HCT116 (cell line): ENCODE data around the gene TRIM50. TPM values are rescaled to one million over a fixed set of nuclear protein-coding genes. Genes with fewer than 3 reads are reported as not detected.

Source experiments
- ATAC-seq: fragments of 200-7000 bp; cut with Tn5 transposase; 2 replicates; pipeline ENCODE4 v1.9.1; 2020; ENCODE audit warnings: mild to moderate bottlenecking, moderate library complexity
- BruUV-seq: library from RNA; stranded (reverse); fragments of 400-500 nt; replicated peaks from 2 replicates; lab custom pipeline; 2021; lab: Mats Ljungman, UMichigan
- CTCF ChIA-PET: fragments of 300-600 bp; sonication (Branson Sonifier 250); formaldehyde crosslinking; loops from one replicate; lab custom pipeline; 2021; ENCODE audit warnings: antibody characterized with exemption; lab: Charles Lee
- POLR2A ChIA-PET: fragments of 300-600, 350-600 bp; sonication (Branson Sonifier 250); formaldehyde crosslinking; loops from one replicate; lab custom pipeline; 2021; ENCODE audit warnings: antibody characterized with exemption; lab: Charles Lee
- RAD21 ChIA-PET, 2 experiments: fragments of 300-600 bp; sonication (Branson Sonifier 250); formaldehyde crosslinking; loops; one replicate each; lab custom pipeline; 2023; ENCODE audit warnings: low total read pairs in 2 of 2; ENCODE audit not compliant: uncharacterized antibody in 2 of 2, unreplicated experiment in 2 of 2, low non-redundant PET in 1 of 2; lab: Charles Lee
- DNase-seq: peaks from one replicate; pipeline ENCODE4 v3.0.0-alpha.2; 2010; ENCODE audit warnings: low read depth, low spot score
- H2AFZ ChIP-seq: fragments of 200-600 bp; shearing (Covaris generic), sonication (generic); 2 replicates; pipeline ENCODE4 v1.6.1; 2017; ENCODE audit warnings: low read depth, mixed run types, mixed read lengths, antibody characterized with exemption, low read length; ENCODE audit not compliant: poor library complexity, severe bottlenecking
- H3K27ac ChIP-seq: 2 replicates; pipeline ENCODE4 v1.5.1; 2012; ENCODE audit warnings: low read depth, low read length
- H3K27me3 ChIP-seq: fragments of 200-600 bp; sonication (generic); 2 replicates; pipeline ENCODE4 v1.6.1; 2016; ENCODE audit warnings: mixed run types, low read length, mixed read lengths; ENCODE audit not compliant: insufficient read depth
- H3K36me3 ChIP-seq, 2 experiments: fragments of 200-500 bp in 1 of 2; fragments of 200-600 bp in 1 of 2; sonication (Bioruptor generic) in 1 of 2; sonication (generic) in 1 of 2; 2 replicates each; pipeline versions ENCODE4 v1.5.1 to v1.6.1; 2014 to 2016; ENCODE audit warnings: low read length in 2 of 2, inconsistent platforms in 1 of 2, mixed read lengths in 1 of 2, mixed run types in 1 of 2; ENCODE audit not compliant: insufficient read depth in 2 of 2, control insufficient read depth in 1 of 2
- H3K4me1 ChIP-seq, 2 experiments: fragments of 200-600 bp in 1 of 2; sonication (generic) in 1 of 2; 2 replicates each; pipeline versions ENCODE4 v1.5.1 to v1.6.1; 2012 to 2017; ENCODE audit warnings: low read length in 2 of 2, inconsistent platforms in 1 of 2, mild to moderate bottlenecking in 1 of 2, mixed read lengths in 1 of 2, mixed run types in 1 of 2, moderate library complexity in 1 of 2; ENCODE audit not compliant: insufficient read depth in 2 of 2, control insufficient read depth in 1 of 2
- H3K4me2 ChIP-seq: fragments of 200-600 bp; sonication (generic); 2 replicates; pipeline ENCODE4 v1.6.1; 2017; ENCODE audit warnings: mixed run types, low read length, mixed read lengths
- H3K4me3 ChIP-seq, 2 experiments: fragments of 200-600 bp in 1 of 2; sonication (generic) in 1 of 2; replicated peaks in 1 of 2; 2 replicates each; pipeline ENCODE4 v1.5.1; 2011 to 2016; ENCODE audit warnings: low read length in 2 of 2, control low read depth in 1 of 2, low read depth in 1 of 2, mild to moderate bottlenecking in 1 of 2, mixed read lengths in 1 of 2, mixed run types in 1 of 2
- H3K79me2 ChIP-seq: fragments of 200-600 bp; sonication (generic); 2 replicates; pipeline ENCODE4 v1.6.1; 2017; ENCODE audit warnings: mild to moderate bottlenecking, mixed run types, low read length, moderate library complexity, mixed read lengths; ENCODE audit not compliant: insufficient read depth
- H3K9ac ChIP-seq: fragments of 200-600 bp; sonication (generic); 2 replicates; pipeline ENCODE4 v1.6.1; 2016; ENCODE audit warnings: low read length, mixed read lengths
- H3K9me2 ChIP-seq: fragments of 200-600 bp; sonication (generic), shearing (Covaris generic); 2 replicates; pipeline ENCODE4 v1.6.1; 2017; ENCODE audit warnings: mixed run types, mild to moderate bottlenecking, moderate library complexity; ENCODE audit not compliant: insufficient read depth
- H3K9me3 ChIP-seq, 2 experiments: fragments of 200-500 bp in 1 of 2; fragments of 200-600 bp in 1 of 2; sonication (Bioruptor generic) in 1 of 2; sonication (generic) in 1 of 2; 2 replicates each; pipeline ENCODE4 v1.6.1; 2014 to 2017; ENCODE audit warnings: low read length in 2 of 2, mixed read lengths in 2 of 2, inconsistent platforms in 1 of 2, low read depth in 1 of 2, mild to moderate bottlenecking in 1 of 2, mixed run types in 1 of 2, moderate library complexity in 1 of 2; ENCODE audit not compliant: control insufficient read depth in 1 of 2, insufficient read depth in 1 of 2
- H4K20me1 ChIP-seq: fragments of 200-600 bp; sonication (generic), shearing (Covaris generic); 2 replicates; pipeline ENCODE4 v1.6.1; 2017; ENCODE audit warnings: mixed run types, mild to moderate bottlenecking, moderate library complexity; ENCODE audit not compliant: insufficient read depth
- CEBPB ChIP-seq: IDR thresholded peaks from 2 replicates; pipeline ENCODE4 v1.6.1; 2012; ENCODE audit warnings: low read depth
- CTCF ChIP-seq, 3 experiments: fragments of 200-600 bp in 1 of 3; sonication (generic) in 1 of 3; IDR thresholded peaks in 2 of 3; conservative IDR thresholded peaks in 1 of 3; 2 replicates each; pipeline ENCODE4 v1.5.1; 2012 to 2017; ENCODE audit warnings: low read depth in 2 of 3, low read length in 2 of 3, antibody characterized with exemption in 1 of 3, borderline replicate concordance in 1 of 3, control low read depth in 1 of 3, mild to moderate bottlenecking in 1 of 3, mixed read lengths in 1 of 3, mixed run types in 1 of 3, moderate library complexity in 1 of 3; ENCODE audit not compliant: insufficient read depth in 1 of 3
- EGR1 ChIP-seq: IDR thresholded peaks from 2 replicates; pipeline ENCODE4 v1.6.1; 2012; ENCODE audit warnings: low read depth
- EZH2 ChIP-seq: fragments of 200-600 bp; sonication (generic); IDR thresholded peaks from 2 replicates; pipeline ENCODE4 v1.6.1; 2017; ENCODE audit warnings: antibody characterized with exemption, mixed run types
- EZH2phosphoT487 ChIP-seq: fragments of 200-600 bp; IDR thresholded peaks from 2 replicates; pipeline ENCODE4 v1.6.1; 2018; ENCODE audit warnings: antibody characterized with exemption, borderline replicate concordance
- FOSL1 ChIP-seq: IDR thresholded peaks from 2 replicates; pipeline ENCODE4 v1.6.1; 2012; ENCODE audit warnings: low read depth
- JUND ChIP-seq: IDR thresholded peaks from 2 replicates; pipeline ENCODE4 v1.6.1; 2012
- POLR2A ChIP-seq: IDR thresholded peaks from 2 replicates; pipeline ENCODE4 v1.7.0; 2011; ENCODE audit warnings: borderline replicate concordance; ENCODE audit not compliant: insufficient read depth, insufficient read length; ENCODE audit errors: extremely low read depth
- POLR2AphosphoS5 ChIP-seq: IDR thresholded peaks from 2 replicates; pipeline ENCODE4 v1.6.1; 2011; ENCODE audit warnings: mild to moderate bottlenecking, low read depth, low read length, moderate library complexity
- RAD21 ChIP-seq: IDR thresholded peaks from 2 replicates; pipeline ENCODE4 v1.6.1; 2012; ENCODE audit warnings: low read depth, mild to moderate bottlenecking
- REST ChIP-seq: IDR thresholded peaks from 2 replicates; pipeline ENCODE4 v1.6.1; 2012; ENCODE audit warnings: low read depth
- SP1 ChIP-seq: IDR thresholded peaks from 2 replicates; pipeline ENCODE4 v1.6.1; 2012; ENCODE audit warnings: low read depth
- SRF ChIP-seq: IDR thresholded peaks from 2 replicates; pipeline ENCODE4 v1.6.1; 2012; ENCODE audit warnings: low read depth
- YY1 ChIP-seq: IDR thresholded peaks from 2 replicates; pipeline ENCODE4 v1.6.1; 2011; ENCODE audit warnings: low read length, low read depth, moderate library complexity, mild to moderate bottlenecking; ENCODE audit not compliant: insufficient replicate concordance; ENCODE audit errors: extremely low read depth
- ZFX ChIP-seq: fragments of 450-650 bp; IDR thresholded peaks from 2 replicates; pipeline ENCODE4 v1.6.1; 2017
- ZNF274 ChIP-seq: fragments of 200-500 bp; sonication (Bioruptor generic); IDR thresholded peaks from 2 replicates; pipeline ENCODE4 v1.6.1; 2014; ENCODE audit warnings: mild to moderate bottlenecking, low read depth, low read length, inconsistent platforms
- intact Hi-C: fragments of 100-400 bp; cut with micrococcal nuclease; formaldehyde crosslinking; loops from 2 replicates; pipeline ENCODE4 v1.10.0; 2022
- total RNA-seq: library from RNA; stranded (reverse); gene quantifications from one replicate; pipeline ENCODE4 v1.2.1, GENCODE V29; 2021; ENCODE audit not compliant: unreplicated experiment
- TF ChIP-seq, protein P1 (sequence below): IDR thresholded peaks from 2 replicates; pipeline ENCODE4 v1.6.1; 2012
- TF ChIP-seq, protein P2 (sequence below): IDR thresholded peaks from 2 replicates; pipeline ENCODE4 v1.6.1; 2011; ENCODE audit warnings: mild to moderate bottlenecking, low read length, moderate library complexity; ENCODE audit not compliant: insufficient replicate concordance; ENCODE audit errors: extremely low read depth
- TF ChIP-seq, protein P3 (sequence below): IDR thresholded peaks from 2 replicates; pipeline ENCODE4 v1.6.1; 2012

TRIM50 gene
- total RNA-seq, 1 experiment from 2014 or later, result not detected

GRCh38 chr7:73345951-73346350 lies 18.1 kb upstream of the TRIM50 start (continued):
- TF ChIP-seq POLR2AphosphoS5 (no peak), YY1 (no peak)
- TF ChIP-seq, all 23 proteins: peak for 0

DNA sequence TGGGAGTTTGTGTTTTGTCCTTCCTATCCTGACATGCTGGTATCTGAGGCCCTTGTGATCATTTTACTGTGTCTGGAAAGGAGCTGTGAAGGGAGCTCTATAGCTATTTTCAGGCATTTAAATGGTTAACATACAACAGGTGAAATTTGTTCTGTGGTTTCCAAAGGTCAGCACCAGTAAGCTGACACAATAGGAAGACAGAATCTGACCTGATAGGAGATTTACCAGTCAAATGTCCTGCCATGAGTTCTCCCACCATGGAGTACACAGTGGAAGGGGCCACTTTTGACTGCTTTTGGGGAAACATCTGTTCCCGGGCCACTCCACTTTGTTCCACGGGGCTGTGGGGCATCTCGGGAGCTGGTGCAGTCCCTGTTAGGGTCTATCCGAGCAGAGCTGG lies 17.7 kb upstream of the TRIM50 start:
- TF ChIP-seq REST, result no peak
- no peak for TF ChIP-seq EZH2
- TF ChIP-seq CTCF (IDR thresholded peaks at IDR 0.05 in 2 of 3, conservative IDR thresholded peaks at IDR 0.05 in 1 of 3; ENCODE audit: borderline replicate concordance in 1 of 3, insufficient read depth in 1 of 3, low read depth in 2 of 3, low read length in 2 of 3), result no peak
- TF ChIP-seq EGR1, result no peak
- TF ChIP-seq, protein P1, sequence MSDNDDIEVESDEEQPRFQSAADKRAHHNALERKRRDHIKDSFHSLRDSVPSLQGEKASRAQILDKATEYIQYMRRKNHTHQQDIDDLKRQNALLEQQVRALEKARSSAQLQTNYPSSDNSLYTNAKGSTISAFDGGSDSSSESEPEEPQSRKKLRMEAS, result no peak
- no peak for TF ChIP-seq POLR2A
- TF ChIP-seq ZNF274, result no peak
- TF ChIP-seq, protein P2, sequence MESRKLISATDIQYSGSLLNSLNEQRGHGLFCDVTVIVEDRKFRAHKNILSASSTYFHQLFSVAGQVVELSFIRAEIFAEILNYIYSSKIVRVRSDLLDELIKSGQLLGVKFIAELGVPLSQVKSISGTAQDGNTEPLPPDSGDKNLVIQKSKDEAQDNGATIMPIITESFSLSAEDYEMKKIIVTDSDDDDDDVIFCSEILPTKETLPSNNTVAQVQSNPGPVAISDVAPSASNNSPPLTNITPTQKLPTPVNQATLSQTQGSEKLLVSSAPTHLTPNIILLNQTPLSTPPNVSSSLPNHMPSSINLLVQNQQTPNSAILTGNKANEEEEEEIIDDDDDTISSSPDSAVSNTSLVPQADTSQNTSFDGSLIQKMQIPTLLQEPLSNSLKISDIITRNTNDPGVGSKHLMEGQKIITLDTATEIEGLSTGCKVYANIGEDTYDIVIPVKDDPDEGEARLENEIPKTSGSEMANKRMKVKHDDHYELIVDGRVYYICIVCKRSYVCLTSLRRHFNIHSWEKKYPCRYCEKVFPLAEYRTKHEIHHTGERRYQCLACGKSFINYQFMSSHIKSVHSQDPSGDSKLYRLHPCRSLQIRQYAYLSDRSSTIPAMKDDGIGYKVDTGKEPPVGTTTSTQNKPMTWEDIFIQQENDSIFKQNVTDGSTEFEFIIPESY, result no peak
- no peak for TF ChIP-seq ZFX
- TF ChIP-seq EZH2phosphoT487, result no peak
- TF ChIP-seq CEBPB, result no peak
- no peak for TF ChIP-seq SP1
- TF ChIP-seq POLR2AphosphoS5, result no peak
- TF ChIP-seq FOSL1, result no peak
- TF ChIP-seq YY1, result no peak
- TF ChIP-seq, protein P3, sequence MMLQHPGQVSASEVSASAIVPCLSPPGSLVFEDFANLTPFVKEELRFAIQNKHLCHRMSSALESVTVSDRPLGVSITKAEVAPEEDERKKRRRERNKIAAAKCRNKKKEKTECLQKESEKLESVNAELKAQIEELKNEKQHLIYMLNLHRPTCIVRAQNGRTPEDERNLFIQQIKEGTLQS, result no peak
- no peak for TF ChIP-seq JUND
- TF ChIP-seq SRF, result no peak
- TF ChIP-seq RAD21, result no peak
- H3K9ac ChIP-seq, result no peak overlapping the region
- no peaks in the 10 kb centered on the region for H3K9me3 ChIP-seq
- H4K20me1 ChIP-seq, result no peaks in the 10 kb centered on the region
- peaks cover 11 to 15% of the 10 kb centered on the region in 2 experiments for H3K4me1 ChIP-seq
- BruUV-seq, result no TSS peak
- ChIA-PET POLR2A (no interaction called here), CTCF (no interaction called here), RAD21 (no interaction called here)
- no peak overlapping the region for H3K4me3 ChIP-seq
- no peaks in the 10 kb centered on the region for H3K79me2 ChIP-seq
- no peak overlapping the region for H2AFZ ChIP-seq
- no peaks in the 10 kb centered on the region for H3K9me2 ChIP-seq
- intact Hi-C loops, result no loop called here
- ATAC-seq (no peak), DNase-seq (no peak)
- no peak overlapping the region for H3K27ac ChIP-seq
- no peaks in the 10 kb centered on the region for H3K36me3 ChIP-seq
- H3K27me3 ChIP-seq, result no peaks in the 10 kb centered on the region
- H3K4me2 ChIP-seq, result no peak overlapping the region
